Measurements from ENCODE around the gene PSMD1. TPM values are rescaled to one million over a fixed set of nuclear protein-coding genes. Genes with fewer than 3 reads are reported as not detected.
"Not testable (repeated sequence)": the region's sequence is repeated elsewhere in the genome, so short reads cannot be mapped to it uniquely, and the experiment has no call there.

The PSMD1 gene
- total RNA-seq, 1 donor from 2014 or later, result 157 TPM

GRCh38 chr2:231052494-231053451, 3.9 kb upstream of the PSMD1 start:
- peak; percentile 84 for DNase-seq (ENCODE audit: low read depth)

DNA sequence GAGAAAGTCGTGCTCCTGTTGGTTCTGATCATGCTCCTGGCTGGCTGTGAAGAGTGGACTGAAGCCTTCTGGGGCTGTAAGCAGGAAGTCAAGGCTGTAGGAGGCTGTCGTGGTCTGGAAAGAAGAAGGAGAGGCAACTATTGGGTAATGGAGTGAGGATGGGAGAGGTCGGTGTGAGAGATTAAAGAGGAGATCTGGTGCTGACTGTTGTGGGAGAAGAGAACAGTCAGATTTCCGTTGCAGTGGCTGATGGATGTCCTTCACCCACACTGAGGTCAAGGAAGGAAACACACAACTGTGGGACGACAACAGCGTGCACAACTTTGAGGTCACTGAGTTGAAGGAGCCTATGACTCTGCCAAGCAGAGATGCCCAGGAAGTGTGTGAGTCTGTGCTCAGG, 2.8 kb upstream of the PSMD1 start:
- DNase-seq (ENCODE audit: low read depth), result no peak

DNA sequence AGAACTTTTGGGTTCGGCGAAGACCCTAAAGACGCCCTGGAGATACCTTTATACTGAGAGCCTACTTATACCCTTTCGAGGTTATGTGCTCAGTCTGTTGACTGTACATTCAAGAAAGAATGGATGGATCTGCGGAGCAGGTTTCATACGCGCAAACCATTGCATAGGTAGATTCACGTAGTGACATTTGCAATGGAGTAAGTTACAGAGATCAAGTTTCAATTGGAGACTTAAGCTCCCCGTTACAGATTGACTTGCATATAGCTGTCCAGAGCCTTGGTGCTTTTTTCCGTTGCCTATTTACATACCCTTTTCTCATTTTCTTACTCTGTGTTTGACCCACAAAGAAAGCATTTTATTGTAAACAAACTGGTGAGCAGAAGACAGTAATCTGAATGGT, 923 bp downstream of the PSMD1 start:
- no peak for DNase-seq (ENCODE audit: low read depth)

DNA sequence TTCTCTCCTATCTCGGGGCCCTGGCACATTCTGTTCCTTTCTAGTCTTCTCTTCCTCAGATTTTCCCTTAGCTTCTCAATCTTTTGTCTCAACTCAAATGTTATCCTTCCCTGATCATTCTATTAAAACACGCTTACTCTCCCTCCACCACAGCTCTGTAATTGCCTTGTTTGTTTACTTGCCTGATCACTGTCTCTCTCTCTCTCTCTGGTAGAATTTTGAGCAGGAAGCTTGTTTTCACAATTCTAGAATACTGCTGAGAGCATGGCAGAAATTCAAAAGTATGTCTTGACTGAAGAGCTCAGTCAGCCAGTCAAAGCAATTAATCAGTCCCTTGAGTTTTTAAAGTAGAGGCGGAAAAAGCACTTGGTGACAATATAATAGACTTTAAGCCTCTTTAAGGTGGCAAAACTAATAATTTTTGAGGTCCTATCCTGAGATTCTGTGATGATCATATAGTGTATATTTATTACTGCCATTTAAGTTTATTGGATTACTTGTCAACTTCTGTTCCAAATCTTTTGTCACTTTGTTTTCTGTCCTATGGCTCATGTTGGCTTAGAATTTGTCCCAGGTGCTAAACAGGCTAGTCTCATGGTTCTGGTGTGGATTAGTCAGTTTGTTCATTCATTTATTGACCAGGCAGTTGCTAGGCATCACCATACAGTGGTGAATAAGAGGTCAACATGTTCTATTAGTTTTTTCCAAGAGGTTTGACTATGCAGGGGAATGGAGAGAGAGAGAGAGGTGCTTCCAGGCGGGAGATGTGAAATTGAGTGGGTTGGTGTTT, 2.3 kb downstream of the PSMD1 start:
- DNase-seq (ENCODE audit: low read depth), result no peak

DNA sequence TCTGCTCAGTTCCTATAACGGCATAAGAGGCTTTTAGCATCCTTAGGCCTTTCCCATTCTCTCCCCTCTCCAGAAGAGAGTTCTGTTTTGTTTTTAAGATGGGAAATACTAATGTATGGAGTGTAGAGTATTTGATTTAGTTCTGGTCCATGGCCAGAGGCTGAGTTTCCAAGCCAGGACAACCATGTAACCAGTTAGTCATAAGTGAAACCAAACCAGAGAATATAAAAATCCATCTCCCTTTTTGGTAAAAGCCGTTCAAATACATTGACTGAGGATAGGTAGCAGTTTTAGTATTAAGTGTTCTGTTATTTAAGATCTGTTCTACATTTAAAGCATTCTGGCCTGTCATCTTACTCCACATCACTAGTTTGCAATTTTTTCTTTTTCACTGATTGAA, 3.1 kb downstream of the PSMD1 start:
- no peak for DNase-seq (ENCODE audit: low read depth)

- no peak for DNase-seq (ENCODE audit: low read depth)
These were observed 6.1 kb downstream of the PSMD1 start for GRCh38 chr2:231062776-231063175.

- DNase-seq (ENCODE audit: low read depth), result no peak
These were observed 6.7 kb downstream of the PSMD1 start for GRCh38 chr2:231063347-231063746.

- no peak for DNase-seq (ENCODE audit: low read depth)
These were observed 9.3 kb downstream of the PSMD1 start for GRCh38 chr2:231065966-231066365.

- DNase-seq (ENCODE audit: low read depth), result not testable (repeated sequence)
These were observed 10.9 kb downstream of the PSMD1 start for GRCh38 chr2:231067531-231067930.

DNA sequence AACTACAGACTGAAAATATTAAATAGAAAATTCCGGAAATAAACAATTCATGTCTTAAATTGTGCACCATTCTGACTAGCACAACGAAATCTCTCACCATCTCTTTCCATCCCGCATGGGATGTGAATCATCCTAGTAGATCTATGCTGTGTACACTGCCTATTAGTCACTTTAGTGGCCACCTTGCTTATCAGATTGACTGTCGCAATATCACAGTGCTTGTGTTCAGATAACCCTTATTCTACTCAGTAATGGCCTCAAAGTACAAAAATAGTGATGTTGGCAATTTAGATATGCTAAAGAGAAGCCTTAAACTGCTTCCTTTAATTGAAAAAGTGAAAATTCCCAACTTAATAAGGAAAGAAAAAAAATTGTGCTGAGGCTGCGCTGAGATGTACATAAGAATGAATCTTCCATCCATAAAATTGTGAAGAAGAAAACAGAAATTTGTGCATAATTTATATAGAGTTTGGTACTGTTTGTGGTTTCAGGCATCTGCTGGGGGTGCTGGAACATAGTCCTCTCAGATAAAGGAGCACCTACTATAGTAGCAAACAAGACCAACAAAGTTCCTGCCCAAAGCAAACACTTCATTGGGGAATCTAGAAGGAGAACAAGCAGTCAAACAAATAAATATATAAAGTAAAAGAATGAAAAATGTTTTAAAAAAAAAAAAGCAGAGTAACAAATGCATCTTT, 12.0 kb downstream of the PSMD1 start:
- DNase-seq (ENCODE audit: low read depth), result no peak

DNA sequence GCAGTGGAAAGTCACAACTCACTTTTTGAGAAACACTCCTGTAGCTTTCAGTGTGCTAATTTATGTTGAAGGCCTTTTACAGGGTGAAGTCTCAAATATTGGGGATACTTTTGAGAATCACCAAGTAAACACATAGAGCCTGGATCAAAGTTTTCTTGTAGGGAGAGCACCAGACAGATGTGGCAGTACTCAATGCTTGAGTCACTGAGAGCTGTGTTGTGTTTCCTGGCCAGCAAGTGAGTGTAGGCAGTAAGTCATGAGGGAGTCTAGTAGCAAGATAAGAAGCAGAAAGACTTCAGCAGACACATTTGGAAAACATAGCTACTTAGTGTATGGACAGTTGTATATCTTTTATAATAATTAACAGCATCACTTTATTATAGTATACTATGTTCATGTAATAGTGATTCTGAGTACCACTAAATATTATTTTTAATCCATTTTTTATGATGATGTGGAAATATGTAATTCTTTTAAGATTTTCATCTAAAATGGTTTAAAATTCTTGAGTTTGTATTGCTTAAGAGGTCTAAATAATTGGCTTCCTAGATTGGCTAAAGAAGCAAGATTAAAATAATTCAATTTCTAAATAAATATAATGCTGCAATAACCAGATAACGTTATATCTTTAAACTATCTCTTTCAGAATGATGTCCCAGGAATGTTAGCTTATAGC, 12.8 kb downstream of the PSMD1 start:
- no peak for DNase-seq (ENCODE audit: low read depth)

GRCh38 chr2:231084565-231084964, 27.9 kb downstream of the PSMD1 start:
- DNase-seq (ENCODE audit: low read depth), result no peak

- DNase-seq (ENCODE audit: low read depth), result no peak
These were observed 32.1 kb downstream of the PSMD1 start for GRCh38 chr2:231088754-231089153.

- peak; percentile 26 for DNase-seq (ENCODE audit: low read depth)
These were observed 37.3 kb downstream of the PSMD1 start for GRCh38 chr2:231093933-231094332.

DNA sequence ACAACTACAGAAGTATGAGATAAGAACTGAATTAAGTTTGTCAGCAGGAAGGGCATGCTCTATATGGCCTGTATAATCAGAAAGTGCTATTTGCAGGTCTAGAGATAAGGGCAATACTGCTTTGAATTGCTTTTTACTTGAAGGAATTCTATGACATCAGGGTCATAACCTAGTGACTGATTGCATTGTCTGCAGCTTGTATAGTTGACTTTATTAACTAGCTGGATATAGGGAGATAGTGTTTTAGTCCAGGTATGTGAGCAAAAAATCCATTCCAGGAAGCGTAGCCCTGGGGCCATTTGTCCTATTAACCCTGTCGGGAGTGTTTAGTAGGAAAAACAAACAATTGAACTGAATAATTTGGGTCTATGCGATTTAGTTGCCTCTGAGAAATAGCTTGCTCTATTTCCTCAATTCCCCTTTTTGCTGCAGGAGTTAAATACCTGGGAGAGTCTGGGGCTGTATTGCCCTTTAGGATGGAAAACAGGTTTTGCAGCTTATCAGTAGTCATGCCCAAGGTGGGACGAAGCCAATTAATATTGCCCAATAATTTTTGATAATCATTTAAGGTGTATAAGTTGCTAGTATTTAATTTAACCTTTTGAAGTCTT, 38.2 kb downstream of the PSMD1 start:
- no peak for DNase-seq (ENCODE audit: low read depth)

GRCh38 chr2:231099918-231100317, 43.3 kb downstream of the PSMD1 start:
- no peak for DNase-seq (ENCODE audit: low read depth)

GRCh38 chr2:231100321-231100720, 43.7 kb downstream of the PSMD1 start:
- DNase-seq (ENCODE audit: low read depth), result not testable (repeated sequence)

DNA sequence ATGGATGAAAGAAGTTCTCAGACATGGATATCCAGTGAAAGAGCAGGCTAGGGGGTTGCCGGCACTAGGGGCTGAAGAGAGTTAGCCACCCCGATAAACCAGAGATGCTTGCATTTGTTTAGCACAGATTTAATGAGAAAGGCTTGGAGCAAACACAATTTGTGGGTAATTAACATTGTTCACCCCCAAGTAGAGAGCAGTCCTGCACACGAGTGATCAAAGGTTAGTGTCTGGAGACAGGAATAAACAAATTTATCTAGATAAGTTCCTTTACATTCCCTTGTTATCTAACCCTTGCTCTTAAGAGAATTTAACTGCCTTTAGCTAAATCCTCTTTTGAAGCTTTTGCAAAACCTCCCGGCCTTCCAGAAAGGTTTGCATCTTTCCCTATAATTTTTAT, 44.3 kb downstream of the PSMD1 start:
- no peak for DNase-seq (ENCODE audit: low read depth)

DNA sequence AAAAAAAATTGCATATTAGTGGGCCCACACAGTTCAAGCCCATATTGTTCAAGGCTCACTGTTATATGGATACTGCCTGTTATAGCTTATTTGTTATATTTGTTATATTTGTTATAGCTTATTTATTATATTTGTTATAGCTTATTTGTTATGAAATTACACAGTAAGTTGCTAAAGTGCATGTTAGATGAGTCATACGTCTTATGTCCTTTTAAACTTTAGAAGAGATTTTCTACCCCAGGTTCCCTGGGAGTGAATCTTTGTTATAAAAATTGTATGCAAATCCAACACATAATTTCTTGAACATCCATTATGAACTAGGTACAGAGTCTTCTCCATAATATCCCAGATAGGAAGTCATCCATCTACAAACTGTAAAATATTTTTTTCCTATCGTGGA, 46.1 kb downstream of the PSMD1 start:
- DNase-seq (ENCODE audit: low read depth), result no peak

- DNase-seq (ENCODE audit: low read depth), result peak; percentile 81
These were observed 47.5 kb downstream of the PSMD1 start for GRCh38 chr2:231104115-231104713.

All from myocyte (in vitro differentiated cells).